HepG2 (cell line): Measurements from ENCODE around the gene TRIO. TPM values are rescaled to one million over a fixed set of nuclear protein-coding genes. Genes with fewer than 3 reads are reported as not detected.

ENCODE experiments used
- ATAC-seq: fragments of 200-7000 bp; cut with Tn5 transposase; 3 replicates; pipeline ENCODE4 v1.9.1; 2020; ENCODE audit warnings: mild to moderate bottlenecking, moderate library complexity
- BruUV-seq: library from RNA; stranded (reverse); fragments of 400-500 nt; replicated peaks from 2 replicates; lab custom pipeline; 2021; lab: Mats Ljungman, UMichigan
- CTCF ChIA-PET: fragments of 300-600 bp; formaldehyde crosslinking; extraction: SDS; loops from one replicate; lab custom pipeline; 2021; ENCODE audit warnings: low total read pairs, inconsistent platforms, low intra/inter-chr PET ratio; lab: Yijun Ruan, JAX
- POLR2A ChIA-PET: fragments of 350-600 bp; sonication (Branson Sonifier 250); formaldehyde crosslinking; loops from one replicate; lab custom pipeline; 2020; ENCODE audit warnings: antibody characterized with exemption, inconsistent platforms; lab: Yijun Ruan, JAX
- DNase-seq: peaks from one replicate; pipeline ENCODE4 v3.0.0-alpha.2; 2015; ENCODE audit warnings: low spot score
- FAIRE-seq: peaks from 3 replicates; lab custom pipeline; 2011; peaks lifted over from hg19 to GRCh38; lab: Jason Lieb, UNC
- H2AFZ ChIP-seq: one replicate; pipeline ENCODE4 v1.6.1; 2011; ENCODE audit warnings: low read length, inconsistent platforms
- H3K27ac ChIP-seq: fragments of 300-600 bp; 3 replicates; pipeline ENCODE4 v1.8.0; 2011; ENCODE audit warnings: mixed run types, mild to moderate bottlenecking, mixed read lengths, low read length, inconsistent platforms; ENCODE audit not compliant: insufficient read depth; ENCODE audit errors: extremely low read length
- H3K27me3 ChIP-seq, 2 experiments: fragments of 200-600 bp in 1 of 2; 2 replicates in 1 of 2; 3 replicates in 1 of 2; pipeline versions ENCODE4 v1.6.0 to v1.8.0; 2011; ENCODE audit warnings: low read length in 2 of 2, mild to moderate bottlenecking in 2 of 2, moderate library complexity in 2 of 2, inconsistent platforms in 1 of 2; ENCODE audit not compliant: insufficient read depth in 2 of 2, control insufficient read depth in 1 of 2
- H3K36me3 ChIP-seq, 2 experiments: fragments of 200-600 bp in 1 of 2; replicated peaks in 1 of 2; 2 replicates in 1 of 2; 3 replicates in 1 of 2; pipeline versions ENCODE4 v1.5.1 to v1.8.0; 2011; ENCODE audit warnings: low read length in 2 of 2, inconsistent platforms in 1 of 2; ENCODE audit not compliant: insufficient read depth in 2 of 2, control insufficient read depth in 1 of 2
- H3K4me1 ChIP-seq: 2 replicates; pipeline ENCODE4 v1.5.1; 2012; ENCODE audit warnings: low read length, inconsistent platforms; ENCODE audit not compliant: insufficient read depth
- H3K4me2 ChIP-seq: 2 replicates; pipeline ENCODE4 v1.6.0; 2011; ENCODE audit warnings: low read depth, low read length, inconsistent platforms
- H3K4me3 ChIP-seq, 3 experiments: fragments of 200-600 bp in 1 of 3; sonication (generic), shearing (Covaris generic) in 1 of 3; replicated peaks in 1 of 3; 2 replicates each; pipeline ENCODE4 v1.5.1; 2011 to 2016; ENCODE audit warnings: low read length in 3 of 3, inconsistent platforms in 2 of 3, low read depth in 2 of 3, mild to moderate bottlenecking in 2 of 3, control low read depth in 1 of 3, mixed read lengths in 1 of 3; ENCODE audit not compliant: insufficient read depth in 1 of 3
- H3K79me2 ChIP-seq: one replicate; pipeline ENCODE4 v1.6.1; 2011; ENCODE audit warnings: low read length, inconsistent platforms; ENCODE audit not compliant: insufficient read depth
- H3K9ac ChIP-seq: 2 replicates; pipeline ENCODE4 v1.6.0; 2011; ENCODE audit warnings: mild to moderate bottlenecking, low read depth, low read length, inconsistent platforms; ENCODE audit not compliant: insufficient read depth
- H3K9me3 ChIP-seq: 2 replicates; pipeline ENCODE4 v1.5.1; 2012; ENCODE audit warnings: mild to moderate bottlenecking, low read length
- H4K20me1 ChIP-seq: 2 replicates; pipeline ENCODE4 v1.6.0; 2011; ENCODE audit warnings: inconsistent platforms, mild to moderate bottlenecking, low read length, moderate library complexity; ENCODE audit not compliant: insufficient read depth
- CHD2 ChIP-seq: IDR thresholded peaks from 2 replicates; pipeline ENCODE4 v1.6.1; 2011; ENCODE audit warnings: low read depth, low read length, improper control_type of control experiment
- HES4 ChIP-seq: sonication (generic); formaldehyde crosslinking; IDR thresholded peaks from 2 replicates; pipeline ENCODE4 v1.9.0; 2021; ENCODE audit warnings: mild to moderate bottlenecking, missing genetic modification reagents, borderline replicate concordance
- HHEX ChIP-seq: IDR thresholded peaks from 2 replicates; pipeline ENCODE4 v1.6.1; 2016; ENCODE audit warnings: control low read depth
- HNF1B ChIP-seq: sonication (generic); formaldehyde crosslinking; IDR thresholded peaks from 2 replicates; pipeline ENCODE4 v1.5.1; 2020; ENCODE audit warnings: mild to moderate bottlenecking, moderate library complexity, missing genetic modification reagents
- TBX3 ChIP-seq: fragments of 450-650 bp; IDR thresholded peaks from 2 replicates; pipeline ENCODE4 v1.6.1; 2017; ENCODE audit warnings: antibody characterized with exemption, mild to moderate bottlenecking, inconsistent platforms, borderline replicate concordance
- XBP1 ChIP-seq: sonication (generic); formaldehyde crosslinking; IDR thresholded peaks from 2 replicates; pipeline ENCODE4 v1.5.0; 2020; ENCODE audit warnings: missing genetic modification reagents
- ZFP41 ChIP-seq: sonication (generic); formaldehyde crosslinking; IDR thresholded peaks from 2 replicates; pipeline ENCODE4 v1.4.0; 2020; ENCODE audit warnings: mild to moderate bottlenecking, missing genetic modification reagents, borderline replicate concordance
- ZNF337 ChIP-seq: sonication (generic); formaldehyde crosslinking; IDR thresholded peaks from 2 replicates; pipeline ENCODE4 v1.5.1; 2020; ENCODE audit warnings: missing genetic modification reagents, low read depth, mild to moderate bottlenecking, borderline replicate concordance
- ZNF530 ChIP-seq: sonication (generic); formaldehyde crosslinking; IDR thresholded peaks from 2 replicates; pipeline ENCODE4 v1.5.0; 2020; ENCODE audit warnings: low read depth, mild to moderate bottlenecking, missing genetic modification reagents
- ZNF552 ChIP-seq: sonication (generic); formaldehyde crosslinking; IDR thresholded peaks from 2 replicates; pipeline ENCODE4 v1.9.0; 2022; ENCODE audit warnings: missing genetic modification reagents, mild to moderate bottlenecking, borderline replicate concordance
- WGBS: methylation state at CpG from one replicate; pipeline ENCODE4 v1.1.6; 2017; ENCODE audit warnings: low lambda C conversion rate; 5-methylcytosine and 5-hydroxymethylcytosine counted together
- in situ Hi-C: cut with HindIII; loops from 2 replicates; pipeline ENCODE4 v1.10.0; 2017; ENCODE audit warnings: low pct_unique_long_range_greater_than_20kb; ENCODE audit not compliant: extremely low pct_ligation_motif_present
- intact Hi-C: fragments of 100-400 bp; cut with micrococcal nuclease; formaldehyde crosslinking; loops from one replicate; pipeline ENCODE4 v1.10.0; 2022; ENCODE audit not compliant: unreplicated experiment
- polyA plus RNA-seq, 8 experiments: library from polyadenylated mRNA; depleted of rRNA in 3 of 8; stranded (reverse) in 7 of 8; unstranded in 1 of 8; fragments of >200 nt; fragmentation: Illumina TruSeq in 4 of 8; extraction: Trizol in 4 of 8; gene quantifications; 2 replicates each; pipeline versions ENCODE4 v1.2.1 to v1.2.3, GENCODE V29; 2011 to 2016; ENCODE audit warnings: low read depth in 4 of 8, missing spikeins in 1 of 8, mixed read lengths in 1 of 8; ENCODE audit not compliant: insufficient read depth in 1 of 8
- total RNA-seq, 5 experiments: library from RNA; depleted of rRNA; stranded (reverse); fragments of >200 nt; fragmentation: Illumina TruSeq; extraction: Trizol; gene quantifications; 2 replicates each; pipeline ENCODE4 v1.2.3, GENCODE V29; 2016; ENCODE audit warnings: low read depth in 1 of 5
- TF ChIP-seq, protein P1 (sequence below): sonication (generic); formaldehyde crosslinking; IDR thresholded peaks from 2 replicates; pipeline ENCODE4 v1.4.0; 2020; ENCODE audit warnings: low read depth, mild to moderate bottlenecking, missing genetic modification reagents

TRIO gene
- total and polyA plus RNA-seq, 2 of the 13 experiments (the other 11 are each of a cell fraction or from before 2014, with no cell fraction given), result 45.2 to 45.9 TPM

DNA sequence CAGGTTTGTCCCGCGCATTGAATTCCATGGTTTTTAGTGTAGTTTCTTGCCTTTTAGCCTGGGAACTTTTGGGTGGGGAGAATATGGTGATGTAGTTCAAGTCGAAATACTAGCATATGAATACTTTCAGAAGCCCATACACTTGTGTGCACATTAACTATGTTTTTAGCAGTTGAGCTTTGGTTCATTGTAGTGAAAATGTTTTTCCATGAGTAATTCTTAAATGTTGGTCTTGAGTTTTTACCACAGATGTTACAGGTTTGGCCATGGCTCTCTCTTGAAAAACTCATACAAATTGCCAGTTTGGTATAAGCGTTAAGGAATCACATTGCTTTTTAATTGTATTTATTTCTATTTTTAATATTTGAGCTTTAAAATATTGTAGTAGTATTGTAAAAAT lies 45.6 kb downstream of the TRIO start:
- Histone ChIP-seq H3K27ac (no peak overlapping the region), H3K27me3 (no peaks in the 10 kb centered on the region; a peak in 1 of 5 replicates), H3K79me2 (peaks cover 99% of the 10 kb centered on the region), H3K9me3 (no peaks in the 10 kb centered on the region), H3K36me3 (no peaks in the 10 kb centered on the region), H3K4me3 (no peak overlapping the region), H3K9ac (no peak overlapping the region), H3K4me2 (no peak overlapping the region), H4K20me1 (peaks cover 18% of the 10 kb centered on the region), H2AFZ (no peak overlapping the region), H3K4me1 (peaks cover 36% of the 10 kb centered on the region)
- ATAC-seq, result no peak
- 96% methylated on average over 4 of the region's 4 CpGs for WGBS
- TF ChIP-seq ZNF530 (CRISPR knock-in tag) (no peak), ZNF552 (no peak), HNF1B (CRISPR knock-in tag) (no peak), TBX3 (no peak), CHD2 (no peak), ZFP41 (no peak), ZNF337 (CRISPR knock-in tag) (no peak), HHEX (CRISPR knock-in tag) (no peak), HES4 (no peak), XBP1 (CRISPR knock-in tag) (no peak)
- TF ChIP-seq, protein P1, sequence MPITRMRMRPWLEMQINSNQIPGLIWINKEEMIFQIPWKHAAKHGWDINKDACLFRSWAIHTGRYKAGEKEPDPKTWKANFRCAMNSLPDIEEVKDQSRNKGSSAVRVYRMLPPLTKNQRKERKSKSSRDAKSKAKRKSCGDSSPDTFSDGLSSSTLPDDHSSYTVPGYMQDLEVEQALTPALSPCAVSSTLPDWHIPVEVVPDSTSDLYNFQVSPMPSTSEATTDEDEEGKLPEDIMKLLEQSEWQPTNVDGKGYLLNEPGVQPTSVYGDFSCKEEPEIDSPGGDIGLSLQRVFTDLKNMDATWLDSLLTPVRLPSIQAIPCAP (CRISPR knock-in tag), result no peak
- ChIA-PET POLR2A (no interaction called here), CTCF (no interaction called here)
- intact Hi-C loops, result no loop called here
- BruUV-seq, result no TSS peak
- no peak for FAIRE-seq
- DNase-seq, result no peak
- in situ Hi-C loops, result no loop called here
